ENCODE data around the gene TACR2.

DNA sequence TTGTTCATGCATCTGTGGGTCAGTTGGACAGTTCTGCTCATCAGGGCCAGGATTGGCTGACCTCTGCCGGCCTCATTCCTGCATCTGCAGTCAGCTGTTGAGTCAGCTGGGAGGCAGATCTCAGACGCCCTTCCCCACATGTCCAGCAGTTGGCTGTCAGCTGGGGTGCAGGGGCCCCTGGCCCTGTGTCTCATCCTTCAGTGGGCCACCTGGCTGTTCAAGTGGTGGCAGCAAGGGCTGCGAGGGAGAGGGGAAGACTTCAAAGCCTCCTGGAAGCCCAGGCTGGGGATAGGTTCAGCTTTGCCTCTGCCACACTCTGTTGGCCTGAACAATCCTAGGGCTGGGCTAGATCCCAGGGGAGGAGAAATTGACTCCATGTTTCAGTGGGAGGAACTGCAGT lies 33.2 kb downstream of the TACR2 start:
- TF ChIP-seq CTCF (IDR thresholded peaks at IDR 0.05; ENCODE audit: borderline replicate concordance, extremely low read depth, low read length, poor library complexity, severe bottlenecking) (no peak), EZH2 (IDR thresholded peaks at IDR 0.05; ENCODE audit: borderline replicate concordance, low read depth, low read length, severe bottlenecking) (no peak)

Data from DND-41 (cell line).